Peyer's patch (tissue), 4 donors: ENCODE measurements around the gene RELN.

Experiments used
- POLR2A ChIP-seq, 2 donors: fragments of 450-650 bp; IDR thresholded peaks; one replicate each; pipeline ENCODE4 v1.5.1; 2017; ENCODE audit warnings: antibody characterized with exemption in 2 of 2, mild to moderate bottlenecking in 2 of 2, moderate library complexity in 2 of 2
- TF ChIP-seq, protein P1 (sequence below), 6 experiments: fragments of 450-650 bp in 4 of 6; fragments of 200-600 bp in 2 of 6; sonication (generic) in 1 of 6; IDR thresholded peaks; one replicate each; pipeline ENCODE4 v1.5.1; 2017 to 2019; ENCODE audit warnings: antibody characterized with exemption in 6 of 6, mild to moderate bottlenecking in 3 of 6, moderate library complexity in 1 of 6

DNA sequence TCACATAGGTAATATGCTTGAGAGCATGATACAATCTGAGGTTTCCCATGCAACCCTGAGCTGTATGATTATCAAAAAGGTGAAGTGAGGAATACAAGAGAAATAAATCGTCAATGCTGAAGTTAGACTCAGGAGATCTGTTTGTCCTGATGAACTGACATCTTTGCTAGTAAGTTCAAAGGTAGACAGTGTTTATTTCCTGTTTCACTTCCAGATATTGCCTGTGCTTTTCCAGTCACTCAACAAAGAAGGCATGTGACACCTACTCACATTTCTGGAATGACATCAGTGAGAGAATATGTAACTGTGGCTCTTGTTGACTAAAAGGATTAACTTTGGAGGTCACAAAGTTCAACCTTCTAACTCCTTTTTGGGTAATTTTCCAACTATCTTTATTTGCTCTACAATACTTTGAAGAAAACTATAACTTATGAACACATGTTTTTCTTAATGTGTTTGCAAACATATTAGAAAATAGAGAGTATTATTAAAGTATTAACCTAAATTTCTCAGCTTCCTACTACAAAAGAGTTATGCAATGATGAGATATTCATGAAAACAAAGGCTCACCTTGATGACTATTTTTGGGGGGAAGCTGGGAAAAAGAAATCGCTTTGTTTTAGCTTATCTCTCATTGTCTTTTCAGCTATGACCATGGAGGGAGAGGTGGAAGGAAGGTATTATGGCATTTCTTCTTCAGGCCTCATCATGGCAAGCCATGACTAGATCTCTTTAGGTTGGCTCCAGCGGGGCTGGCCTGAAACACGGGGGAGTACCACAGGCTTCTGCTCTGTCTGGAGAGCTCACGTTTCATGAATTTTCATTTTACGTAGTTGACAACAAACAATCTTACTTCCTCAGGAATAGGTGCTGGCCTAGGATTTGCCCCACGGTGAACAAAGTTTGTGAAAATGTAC, 328.7 kb downstream of the RELN start:
- TF ChIP-seq, protein P1, sequence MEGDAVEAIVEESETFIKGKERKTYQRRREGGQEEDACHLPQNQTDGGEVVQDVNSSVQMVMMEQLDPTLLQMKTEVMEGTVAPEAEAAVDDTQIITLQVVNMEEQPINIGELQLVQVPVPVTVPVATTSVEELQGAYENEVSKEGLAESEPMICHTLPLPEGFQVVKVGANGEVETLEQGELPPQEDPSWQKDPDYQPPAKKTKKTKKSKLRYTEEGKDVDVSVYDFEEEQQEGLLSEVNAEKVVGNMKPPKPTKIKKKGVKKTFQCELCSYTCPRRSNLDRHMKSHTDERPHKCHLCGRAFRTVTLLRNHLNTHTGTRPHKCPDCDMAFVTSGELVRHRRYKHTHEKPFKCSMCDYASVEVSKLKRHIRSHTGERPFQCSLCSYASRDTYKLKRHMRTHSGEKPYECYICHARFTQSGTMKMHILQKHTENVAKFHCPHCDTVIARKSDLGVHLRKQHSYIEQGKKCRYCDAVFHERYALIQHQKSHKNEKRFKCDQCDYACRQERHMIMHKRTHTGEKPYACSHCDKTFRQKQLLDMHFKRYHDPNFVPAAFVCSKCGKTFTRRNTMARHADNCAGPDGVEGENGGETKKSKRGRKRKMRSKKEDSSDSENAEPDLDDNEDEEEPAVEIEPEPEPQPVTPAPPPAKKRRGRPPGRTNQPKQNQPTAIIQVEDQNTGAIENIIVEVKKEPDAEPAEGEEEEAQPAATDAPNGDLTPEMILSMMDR (IDR thresholded peaks at IDR 0.05) = no peak
- TF ChIP-seq POLR2A (IDR thresholded peaks at IDR 0.05) = no peak
